NCI-H2227 (cell line): ENCODE measurements around the gene HRH2.
"Not testable (repeated sequence)": the region's sequence is repeated elsewhere in the genome, so short reads cannot be mapped to it uniquely, and the experiment has no call there.

Experiments
- DNase-seq: peaks from one replicate; lab custom pipeline; 2025; ENCODE audit not compliant: unreplicated experiment; lab: John Stamatoyannopoulos, UW

HRH2 gene

GRCh38 chr5:175735701-175736100 is 77.8 kb downstream of the HRH2 start:
- DNase-seq: no peak

- no peak for DNase-seq
Measured at GRCh38 chr5:175736652-175737051, 78.8 kb downstream of the HRH2 start.

- no peak for DNase-seq
Measured at GRCh38 chr5:175737481-175737880, 79.6 kb downstream of the HRH2 start.

- DNase-seq: no peak
Measured at GRCh38 chr5:175738126-175738525, 80.3 kb downstream of the HRH2 start.

GRCh38 chr5:175738602-175739133 is 80.8 kb downstream of the HRH2 start:
- DNase-seq: no peak

GRCh38 chr5:175740014-175740413 is 82.1 kb downstream of the HRH2 start:
- DNase-seq: no peak

GRCh38 chr5:175741556-175741955 is 83.7 kb downstream of the HRH2 start:
- DNase-seq: no peak

- DNase-seq: no peak
Measured at GRCh38 chr5:175742290-175742994, 84.6 kb downstream of the HRH2 start.

GRCh38 chr5:175743676-175744210 is 85.9 kb downstream of the HRH2 start:
- no peak for DNase-seq

GRCh38 chr5:175745210-175745609 is 87.3 kb downstream of the HRH2 start:
- DNase-seq: no peak

- peak; percentile 21 for DNase-seq
Measured at GRCh38 chr5:175746851-175747250, 89.0 kb downstream of the HRH2 start.

GRCh38 chr5:175747539-175748060 is 89.7 kb downstream of the HRH2 start:
- DNase-seq: no peak

GRCh38 chr5:175748650-175749049 is 90.8 kb downstream of the HRH2 start:
- no peak for DNase-seq

GRCh38 chr5:175749591-175749990 is 91.7 kb downstream of the HRH2 start:
- DNase-seq: no peak

- DNase-seq: peak; percentile 46
Measured at GRCh38 chr5:175750511-175750931, 92.7 kb downstream of the HRH2 start.

GRCh38 chr5:175751369-175751768 is 93.5 kb downstream of the HRH2 start:
- DNase-seq: no peak

- no peak for DNase-seq
Measured at GRCh38 chr5:175752826-175753535, 95.1 kb downstream of the HRH2 start.

- DNase-seq: no peak
Measured at GRCh38 chr5:175753536-175754402, 95.9 kb downstream of the HRH2 start.

- not testable (repeated sequence) for DNase-seq
Measured at GRCh38 chr5:175759991-175760390, 102.1 kb downstream of the HRH2 start.
